Endothelial cell of umbilical vein (primary cell): ENCODE data around the gene LMAN2.

Source experiments
- CTCF ChIP-seq, 2 donors: IDR thresholded peaks; 1 replicate in 1 of 2; 2 replicates in 1 of 2; pipeline ENCODE4 v1.5.1; 2011; ENCODE audit warnings: low read length in 2 of 2, mild to moderate bottlenecking in 2 of 2, moderate library complexity in 2 of 2, control low read depth in 1 of 2, inconsistent platforms in 1 of 2, low read depth in 1 of 2; ENCODE audit not compliant: insufficient read depth in 1 of 2; ENCODE audit errors: extremely low read depth in 1 of 2
- EZH2 ChIP-seq: IDR thresholded peaks from 2 replicates; pipeline ENCODE4 v1.6.1; 2012; ENCODE audit warnings: borderline replicate concordance, low read depth, mild to moderate bottlenecking, moderate library complexity, low read length, inconsistent platforms; ENCODE audit not compliant: severe bottlenecking
- FOS ChIP-seq: IDR thresholded peaks from 2 replicates; pipeline ENCODE4 v1.6.1; 2011; ENCODE audit warnings: mild to moderate bottlenecking, low read length, moderate library complexity, borderline replicate concordance; ENCODE audit not compliant: insufficient read depth
- GATA2 ChIP-seq: IDR thresholded peaks from 2 replicates; pipeline ENCODE4 v1.7.0; 2011; ENCODE audit warnings: low read depth, mild to moderate bottlenecking, moderate library complexity, mixed read lengths, low read length; ENCODE audit not compliant: insufficient read length, insufficient read depth
- MYC ChIP-seq: IDR thresholded peaks from one replicate; pipeline ENCODE4 v1.6.1; 2011; ENCODE audit warnings: mild to moderate bottlenecking, low read depth, low read length
- POLR2A ChIP-seq: IDR thresholded peaks from 2 replicates; pipeline ENCODE4 v1.6.1; 2012; ENCODE audit warnings: low read depth, mild to moderate bottlenecking, control low read depth, low read length
- POLR2AphosphoS5 ChIP-seq: IDR thresholded peaks from 2 replicates; pipeline ENCODE4 v1.6.1; 2012; ENCODE audit warnings: low read depth, mild to moderate bottlenecking, control low read depth, low read length, moderate library complexity; ENCODE audit not compliant: insufficient read depth

- no peak for TF ChIP-seq CTCF (IDR thresholded peaks at IDR 0.05; ENCODE audit: extremely low read depth in 1 of 2, insufficient read depth in 1 of 2, low read depth in 1 of 2, low read length in 2 of 2)
- TF ChIP-seq POLR2A, result no peak
- no peak for TF ChIP-seq EZH2
- TF ChIP-seq POLR2AphosphoS5, result no peak
- no peak for TF ChIP-seq GATA2
- TF ChIP-seq MYC, result no peak
- TF ChIP-seq FOS, result no peak
These were observed 3.2 kb upstream of the LMAN2 start for GRCh38 chr5:177354711-177355110.
